ENCODE results near the gene FTSJ3. TPM values are rescaled to one million over a fixed set of nuclear protein-coding genes. Genes with fewer than 3 reads are reported as not detected.
A peak's percentile ranks its signal among the peaks of the same experiment; 100 is the strongest.
"Not testable (repeated sequence)": the region's sequence is repeated elsewhere in the genome, so short reads cannot be mapped to it uniquely, and the experiment has no call there.

The FTSJ3 gene
- total RNA-seq, 1 donor from 2014 or later: 51.4 TPM

GRCh38 chr17:63827801-63828221 lies 348 bp upstream of the FTSJ3 start:
- DNase-seq (ENCODE audit: low read depth in 2 of 2): no peak

GRCh38 chr17:63826468-63827001 lies 928 bp downstream of the FTSJ3 start:
- DNase-seq (ENCODE audit: low read depth in 2 of 2): peak; percentile 58 to 78

DNA sequence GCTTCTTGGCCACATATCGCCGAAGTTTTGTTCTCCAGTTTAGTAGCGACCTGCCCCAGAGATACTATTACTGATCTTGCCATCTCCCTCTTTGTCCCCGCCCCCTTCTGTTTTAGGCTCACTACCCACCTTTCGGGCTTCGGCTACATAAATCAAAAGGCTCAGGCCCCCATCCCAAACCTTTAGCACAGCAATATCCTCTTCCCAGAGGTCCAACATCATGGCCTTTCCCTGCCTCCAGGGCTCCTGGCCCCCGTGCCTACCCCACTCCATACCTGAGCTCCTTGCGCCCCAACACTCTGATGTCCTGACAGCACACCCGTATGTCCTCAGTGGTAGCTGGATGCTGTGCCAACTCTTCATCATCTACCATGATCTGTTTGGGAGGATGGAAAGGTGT lies 3.1 kb downstream of the FTSJ3 start:
- no peak for DNase-seq (ENCODE audit: low read depth in 2 of 2)

DNA sequence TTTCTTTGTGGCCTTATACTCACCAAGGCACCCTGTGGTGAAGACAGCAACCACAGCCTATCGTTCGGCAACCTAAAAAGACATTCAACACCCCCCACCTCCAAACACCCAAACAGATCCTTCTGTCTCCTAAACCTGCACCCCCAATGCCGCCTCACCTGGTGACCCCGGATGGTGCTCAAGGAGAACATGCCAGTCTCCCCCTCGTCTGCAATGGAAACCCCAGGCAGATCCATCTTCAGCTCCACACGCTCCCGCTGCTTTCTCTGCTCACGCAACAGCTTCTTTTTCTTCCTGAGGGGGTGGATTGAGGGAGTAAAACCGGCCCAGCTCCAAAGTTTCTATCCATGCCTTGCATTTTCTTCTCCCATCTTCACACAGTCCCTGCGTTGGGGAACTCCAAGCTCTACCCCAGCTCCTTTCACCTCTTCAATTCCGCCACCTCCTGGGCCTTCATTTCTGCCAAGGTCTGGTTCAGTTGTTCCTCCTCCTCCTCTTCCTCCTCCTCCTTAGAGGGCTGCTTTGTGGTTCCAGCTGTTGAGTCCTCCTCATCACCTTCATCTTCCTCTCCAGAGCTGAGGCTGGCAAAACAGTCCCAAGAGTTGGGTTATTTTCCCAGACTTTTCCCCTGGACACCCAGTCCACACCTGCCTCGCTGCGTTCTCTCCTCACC lies 3.7 kb downstream of the FTSJ3 start:
- no peak for DNase-seq (ENCODE audit: low read depth in 2 of 2)

- no peak for DNase-seq (ENCODE audit: low read depth in 2 of 2)
Measured at GRCh38 chr17:63822537-63822936, 4.9 kb downstream of the FTSJ3 start.

DNA sequence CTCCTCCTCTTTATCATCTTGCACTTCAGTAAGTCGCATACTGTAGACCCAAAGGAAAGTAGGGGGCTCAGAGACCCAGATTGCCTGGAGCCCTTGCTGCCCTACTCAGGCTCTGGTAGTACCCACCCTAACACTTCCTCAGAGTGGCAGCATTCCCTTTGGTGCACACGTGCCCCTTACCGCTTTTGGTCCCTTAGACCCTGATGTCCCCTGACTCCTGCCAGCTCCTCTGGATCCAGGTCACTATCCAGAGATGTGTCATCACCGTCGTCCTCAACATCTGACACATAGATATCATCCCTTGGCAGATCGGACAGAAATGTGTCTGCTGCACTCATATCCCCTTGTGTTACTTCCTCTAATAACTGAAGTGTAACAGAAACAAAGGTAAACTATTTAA lies 5.7 kb downstream of the FTSJ3 start:
- DNase-seq (ENCODE audit: low read depth in 2 of 2): no peak

DNA sequence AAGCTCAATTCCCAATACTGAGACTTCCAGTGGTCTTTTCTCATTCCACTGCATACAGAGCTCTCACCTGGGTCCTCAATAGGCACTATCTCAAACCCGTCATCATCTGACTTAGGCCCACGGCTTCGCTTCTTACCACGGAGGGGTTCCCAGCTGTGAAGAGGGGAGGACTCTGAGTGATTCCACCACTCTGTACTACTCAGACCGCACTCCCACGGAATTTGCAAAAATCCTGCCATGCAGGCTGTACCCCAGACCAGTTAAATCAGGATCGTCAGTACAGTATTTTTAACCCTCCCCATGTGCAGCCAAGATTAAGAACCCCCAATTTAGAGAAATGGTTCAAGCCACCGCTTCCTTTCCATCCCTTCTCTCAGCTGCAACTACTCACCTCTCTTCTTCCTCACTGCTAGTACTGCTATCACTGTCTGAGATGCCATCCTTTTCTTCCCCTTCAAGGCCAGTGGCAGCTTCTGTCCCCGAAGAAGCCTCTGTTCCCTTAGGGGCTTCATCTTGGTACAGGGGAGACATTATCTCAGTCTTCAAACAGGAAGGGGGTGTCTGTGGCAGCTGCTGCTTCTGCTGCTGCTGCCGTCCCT lies 6.4 kb downstream of the FTSJ3 start:
- DNase-seq (ENCODE audit: low read depth in 2 of 2): no peak

DNA sequence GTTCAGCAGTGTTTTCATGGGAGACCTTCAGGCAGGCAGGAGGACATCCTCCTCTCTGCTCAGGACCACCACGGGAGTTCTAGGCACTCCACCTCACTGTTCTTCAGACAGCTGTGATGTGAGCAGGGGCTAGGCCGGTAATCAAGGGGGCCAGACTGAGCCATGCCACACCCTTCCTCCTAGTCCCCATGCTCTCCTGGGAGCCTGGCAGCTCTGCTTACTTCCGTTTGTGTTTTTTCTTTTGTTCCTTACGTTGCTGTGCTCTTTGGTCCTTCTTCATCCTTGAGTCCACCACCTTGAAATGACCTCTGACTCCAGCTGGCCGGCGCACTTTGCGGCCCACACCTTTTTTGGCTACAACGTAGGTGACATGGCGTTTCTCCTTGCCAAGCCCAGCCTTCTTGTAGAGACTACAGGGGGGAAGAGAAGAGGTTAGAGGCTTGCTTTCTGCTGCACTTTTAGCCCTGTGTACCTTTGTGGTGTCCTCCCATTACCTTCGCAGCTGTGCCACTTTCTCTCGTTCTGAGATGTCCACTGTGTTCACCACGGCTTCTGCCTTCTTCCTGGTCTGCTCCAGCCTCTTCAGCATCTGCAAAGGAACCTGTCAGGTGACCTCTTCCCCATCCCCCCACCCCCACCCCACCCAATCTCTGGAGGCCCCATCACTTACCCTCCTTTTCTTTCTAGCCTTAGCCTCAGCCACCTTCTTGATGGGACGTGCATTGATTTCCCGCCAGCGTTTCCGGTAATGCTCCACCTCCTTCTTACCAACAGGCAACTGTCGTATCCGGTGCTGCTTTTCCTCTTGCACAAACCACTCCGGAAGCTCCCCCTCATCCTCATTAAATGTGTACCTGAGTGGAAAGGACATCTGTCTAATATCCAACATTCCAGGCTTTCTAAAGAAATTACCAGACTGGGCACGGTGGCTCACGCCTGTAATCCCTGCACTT lies 7.6 kb downstream of the FTSJ3 start:
- no peak for DNase-seq (ENCODE audit: low read depth in 2 of 2)

DNA sequence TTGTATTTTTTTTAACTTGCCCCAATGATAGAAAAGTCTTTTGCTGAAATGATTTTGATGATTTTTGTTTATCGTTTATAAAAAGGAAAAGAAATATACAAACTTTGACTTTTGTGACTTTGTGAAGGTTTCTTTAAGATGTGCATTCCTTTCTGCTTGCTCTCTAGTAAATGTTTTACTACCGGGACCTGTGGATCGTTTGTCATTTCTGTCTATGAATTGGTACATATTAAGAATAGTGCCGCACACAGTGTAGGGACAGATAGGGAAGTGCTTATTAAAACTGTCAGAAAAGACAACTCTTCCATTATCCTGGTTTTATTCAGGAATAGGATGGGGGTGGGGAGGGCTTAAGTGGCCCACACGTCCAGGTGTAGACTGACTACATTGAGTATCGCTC lies 8.3 kb downstream of the FTSJ3 start:
- DNase-seq (ENCODE audit: low read depth in 2 of 2): no peak

GRCh38 chr17:63817736-63818385 lies 9.6 kb downstream of the FTSJ3 start:
- DNase-seq (ENCODE audit: low read depth in 2 of 2): no peak

- DNase-seq (ENCODE audit: low read depth in 2 of 2): peak in 1 of 2 donors; percentile 23
Measured at GRCh38 chr17:63816669-63817068, 10.8 kb downstream of the FTSJ3 start.

GRCh38 chr17:63816123-63816522 lies 11.3 kb downstream of the FTSJ3 start:
- no peak for DNase-seq (ENCODE audit: low read depth in 2 of 2)

DNA sequence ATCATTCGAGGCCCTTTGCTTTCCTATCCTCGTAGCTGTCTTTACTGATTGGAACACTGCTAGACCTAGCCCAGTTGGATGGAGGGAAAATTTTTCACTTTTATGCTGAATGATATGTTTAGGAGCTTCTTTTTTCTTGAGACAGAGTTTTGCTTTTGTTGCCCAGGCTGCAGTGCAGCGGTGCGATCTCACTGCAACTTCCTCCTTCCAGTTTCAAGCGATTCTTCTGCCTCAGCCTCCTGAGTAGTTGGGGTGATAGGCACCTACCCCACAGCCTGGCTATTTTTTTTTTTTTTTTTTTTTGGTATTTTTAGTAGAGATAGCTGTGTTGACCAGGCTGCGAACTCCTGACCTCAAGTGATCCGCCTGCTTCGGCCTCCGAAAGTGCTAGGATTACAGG lies 17.5 kb downstream of the FTSJ3 start:
- no peak for DNase-seq (ENCODE audit: low read depth in 2 of 2)

GRCh38 chr17:63805591-63805990 lies 21.9 kb downstream of the FTSJ3 start:
- no peak for DNase-seq (ENCODE audit: low read depth in 2 of 2)

DNA sequence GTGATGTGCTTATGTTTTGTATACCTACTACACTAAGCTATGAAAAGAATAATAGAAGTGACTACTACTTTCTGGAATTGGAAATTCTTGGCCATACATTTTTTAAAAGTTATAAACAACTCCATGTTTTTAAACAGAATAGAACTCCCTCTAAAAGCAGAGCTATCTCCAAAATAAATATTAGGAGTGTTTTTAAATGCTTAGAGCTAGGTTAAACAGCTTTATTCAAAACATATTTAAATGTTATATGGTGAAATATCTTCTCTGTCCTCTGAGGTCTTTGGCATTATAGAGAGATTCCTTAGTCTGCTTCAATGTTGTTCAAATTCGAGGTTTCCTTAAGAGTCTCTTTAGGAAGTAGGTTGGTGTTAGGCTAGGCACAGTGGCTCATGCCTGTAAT lies 23.1 kb downstream of the FTSJ3 start:
- DNase-seq (ENCODE audit: low read depth in 2 of 2): no peak

GRCh38 chr17:63800783-63801182 lies 26.7 kb downstream of the FTSJ3 start:
- no peak for DNase-seq (ENCODE audit: low read depth in 2 of 2)

GRCh38 chr17:63798572-63799106 lies 28.8 kb downstream of the FTSJ3 start:
- no peak for DNase-seq (ENCODE audit: low read depth in 2 of 2)

GRCh38 chr17:63796375-63796774 lies 31.1 kb downstream of the FTSJ3 start:
- DNase-seq (ENCODE audit: low read depth in 2 of 2): not testable (repeated sequence)

DNA sequence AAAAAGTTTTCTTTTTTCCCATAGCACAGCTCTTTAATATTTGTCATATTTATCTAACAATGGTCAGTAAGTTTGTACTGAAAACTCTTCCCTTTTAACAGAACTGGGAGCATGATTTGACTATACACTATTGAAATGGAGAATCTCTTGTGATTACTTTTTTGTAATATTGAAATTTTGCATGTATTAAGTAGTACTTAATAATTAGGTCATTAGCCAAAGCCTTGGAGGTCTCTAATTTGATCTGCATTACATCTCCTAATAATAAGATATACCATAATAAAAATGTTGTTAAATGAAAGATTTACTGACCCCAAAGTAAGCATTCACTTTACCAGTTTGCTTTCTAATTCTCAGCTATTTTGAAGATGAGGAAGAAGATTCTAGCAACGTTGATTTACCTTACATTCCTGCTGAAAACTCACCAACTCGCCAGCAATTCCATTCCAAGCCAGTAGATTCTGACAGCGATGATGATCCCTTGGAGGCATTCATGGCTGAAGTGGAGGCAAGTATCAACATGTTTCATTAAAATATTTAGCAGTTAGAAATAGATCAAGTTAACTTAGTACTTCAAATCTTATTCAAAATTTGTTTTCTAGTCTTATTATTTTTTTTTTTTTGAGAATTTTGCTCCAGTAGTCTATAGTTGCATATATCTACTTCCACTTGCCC lies 35.3 kb downstream of the FTSJ3 start:
- no peak for DNase-seq (ENCODE audit: low read depth in 2 of 2)

DNA sequence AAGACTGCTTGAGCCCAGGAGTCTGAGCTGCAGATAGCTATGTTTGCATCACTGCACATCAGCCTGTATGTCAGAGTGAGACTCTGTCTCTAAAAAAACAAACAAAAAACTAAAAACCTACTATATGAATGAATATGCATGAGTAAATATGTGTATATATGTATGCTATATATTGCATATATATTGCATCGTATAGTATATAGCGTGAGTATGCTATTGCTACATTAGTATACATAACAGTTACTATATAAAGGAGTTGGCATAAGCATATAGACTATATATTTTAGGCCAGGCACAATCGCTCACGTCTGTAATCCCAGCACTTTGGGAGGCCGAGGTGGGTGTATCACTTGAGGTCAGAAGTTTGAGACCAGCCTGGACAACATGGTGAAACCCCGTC lies 37.4 kb downstream of the FTSJ3 start:
- no peak for DNase-seq (ENCODE audit: low read depth in 2 of 2)

Measured in lung microvascular endothelial cell (primary cell).